Sigmoid colon (tissue), 4 donors: ENCODE results near the gene DLD.

Experiments
- CTCF ChIP-seq, 4 experiments: fragments of 450-650 bp in 3 of 4; fragments of 200-600 bp in 1 of 4; IDR thresholded peaks; one replicate each; pipeline ENCODE4 v1.5.1; 2016 to 2019; ENCODE audit warnings: antibody characterized with exemption in 4 of 4, mild to moderate bottlenecking in 3 of 4, moderate library complexity in 2 of 4
- EP300 ChIP-seq, 4 donors: sonication (generic); formaldehyde crosslinking; IDR thresholded peaks; one replicate each; pipeline ENCODE4 v1.6.1; 2017; ENCODE audit warnings: antibody characterized with exemption in 4 of 4
- POLR2A ChIP-seq, 2 donors: fragments of 450-650 bp; IDR thresholded peaks; one replicate each; pipeline ENCODE4 v1.6.1; 2016; ENCODE audit warnings: antibody characterized with exemption in 2 of 2, mild to moderate bottlenecking in 2 of 2, moderate library complexity in 2 of 2
- POLR2AphosphoS5 ChIP-seq, 4 donors: sonication (generic); formaldehyde crosslinking; IDR thresholded peaks; one replicate each; pipeline ENCODE4 v1.6.1; 2017; ENCODE audit warnings: antibody characterized with exemption in 4 of 4

- TF ChIP-seq CTCF (IDR thresholded peaks at IDR 0.05) (no peak), POLR2A (IDR thresholded peaks at IDR 0.05) (no peak), POLR2AphosphoS5 (IDR thresholded peaks at IDR 0.05) (peak in 3 of 4 donors; percentile 22 to 43 (median 31)), EP300 (IDR thresholded peaks at IDR 0.05) (no peak)
Observed at GRCh38 chr7:107922886-107923285, 31.9 kb downstream of the DLD start.
